NCI-H1694 treated with DMSO at 0.1 percent for 48 hours (cell line): ENCODE measurements around the gene TMIGD3.

ENCODE experiments used
- DNase-seq: peaks from one replicate; lab custom pipeline; 2025; lab: John Stamatoyannopoulos, UW

TMIGD3 gene

DNA sequence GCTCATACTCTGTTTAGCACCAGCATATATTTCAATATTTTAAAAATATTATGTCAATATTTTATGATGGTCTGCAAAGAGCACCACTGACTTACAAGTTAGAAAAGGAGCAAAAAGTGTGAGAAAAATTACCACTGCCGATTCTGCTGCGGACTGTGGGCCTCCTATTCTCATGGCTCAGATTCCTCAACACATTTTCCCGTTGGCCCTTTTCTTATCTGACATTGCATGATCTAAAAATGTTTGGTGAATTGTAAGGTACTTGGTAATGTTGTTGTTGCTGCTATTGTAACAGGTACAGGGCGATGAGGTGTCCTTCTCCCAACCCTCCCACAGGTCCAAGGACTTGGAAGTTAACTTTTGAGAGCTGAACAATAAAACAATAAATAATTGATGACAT, 28.9 kb downstream of the TMIGD3 start:
- DNase-seq = no peak

- no peak for DNase-seq
These were observed 29.3 kb downstream of the TMIGD3 start for GRCh38 chr1:111474106-111474505.

DNA sequence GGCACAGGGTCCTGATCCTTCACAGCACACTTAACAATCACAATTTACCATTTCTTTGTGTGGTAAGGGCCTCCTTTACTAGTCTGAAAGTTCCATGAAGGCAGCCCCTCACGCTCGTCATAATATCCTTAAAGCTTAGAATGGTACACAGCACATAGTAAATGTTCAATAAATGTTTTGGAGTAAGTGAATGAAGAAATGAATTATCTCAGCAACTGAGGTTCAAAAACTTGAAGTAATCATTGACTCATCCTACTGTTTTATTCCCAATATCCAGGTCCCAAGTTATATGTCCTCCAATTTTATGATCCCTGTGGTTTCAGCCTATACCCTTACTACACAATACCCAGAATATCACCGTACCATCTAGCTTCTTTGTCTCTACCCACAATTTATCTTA, 31.9 kb downstream of the TMIGD3 start:
- no peak for DNase-seq

DNA sequence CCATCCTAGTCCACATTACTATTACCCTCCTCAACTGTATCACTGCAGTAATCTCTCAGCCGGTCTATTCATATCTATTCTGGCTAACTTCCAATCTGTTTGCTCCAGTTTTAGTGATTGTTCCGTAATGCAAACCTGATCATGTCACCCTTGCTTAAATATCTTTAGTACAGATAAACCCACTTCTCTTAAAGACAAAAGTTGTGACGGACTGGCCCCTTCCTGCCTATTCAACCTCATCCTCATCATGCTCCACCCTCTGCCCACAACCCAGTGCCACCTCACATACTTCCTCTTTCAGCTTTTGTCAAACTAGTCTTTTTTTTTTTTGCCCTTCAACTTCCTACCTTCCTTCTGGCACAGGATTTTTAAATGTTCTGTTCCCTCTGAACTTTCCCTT, 32.4 kb downstream of the TMIGD3 start:
- DNase-seq = no peak

DNA sequence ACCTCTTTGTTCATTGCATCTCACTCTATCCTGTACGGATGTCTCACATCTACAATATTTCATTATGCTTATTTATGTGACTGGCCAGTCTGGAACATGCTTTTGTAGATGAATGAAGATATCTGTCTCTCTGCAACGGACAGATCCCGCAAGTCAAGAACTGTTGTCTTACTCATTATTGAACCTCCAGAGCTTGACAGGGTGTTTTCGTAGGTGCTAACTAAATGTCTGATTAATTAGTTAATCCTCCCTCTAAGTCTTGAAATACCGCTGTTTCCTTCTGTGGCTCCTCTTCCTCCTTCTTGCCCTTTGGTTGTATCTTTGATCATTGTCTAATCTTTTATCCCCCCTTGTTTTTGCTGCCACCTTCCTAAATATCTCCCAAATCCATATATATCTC, 32.8 kb downstream of the TMIGD3 start:
- DNase-seq = no peak

GRCh38 chr1:111469539-111469938, 33.9 kb downstream of the TMIGD3 start:
- DNase-seq = no peak

DNA sequence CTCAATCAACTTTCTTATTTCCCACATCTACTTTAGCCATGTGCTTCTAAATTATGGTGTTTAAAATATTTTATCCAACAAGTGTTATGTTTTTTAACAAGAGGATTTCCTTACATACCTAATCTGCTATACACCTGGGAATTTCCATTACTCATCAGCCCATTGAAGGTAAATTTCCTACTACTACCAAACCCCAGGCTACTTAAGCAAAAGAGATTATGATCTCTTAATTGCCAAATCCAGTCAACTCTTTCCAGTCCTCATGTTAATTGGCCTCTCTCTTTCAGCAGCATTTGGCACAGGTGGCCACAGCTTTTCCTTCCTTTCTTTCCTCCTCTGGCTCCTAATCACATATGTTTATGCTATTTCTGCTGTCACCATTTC, 34.7 kb downstream of the TMIGD3 start:
- no peak for DNase-seq

GRCh38 chr1:111467865-111468716, 35.3 kb downstream of the TMIGD3 start:
- no peak for DNase-seq

DNA sequence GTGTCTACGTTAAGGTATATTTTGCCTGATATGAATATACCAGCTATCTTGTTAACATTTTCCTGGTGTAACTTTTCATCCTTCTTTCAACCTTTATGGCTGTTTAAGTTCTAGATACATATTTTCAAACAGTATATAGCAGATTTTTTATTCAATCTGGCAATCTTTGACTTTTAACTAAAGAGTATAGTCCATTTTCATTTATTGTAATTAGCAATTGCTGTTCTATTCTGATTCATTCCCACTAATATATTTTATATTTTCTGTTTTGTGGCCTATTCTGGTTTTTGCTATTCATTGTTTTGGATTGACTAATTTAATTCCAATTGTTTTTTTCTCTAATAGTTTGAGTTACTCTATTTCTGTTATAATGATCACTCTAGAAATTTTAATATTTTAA, 37.0 kb downstream of the TMIGD3 start:
- no peak for DNase-seq

DNA sequence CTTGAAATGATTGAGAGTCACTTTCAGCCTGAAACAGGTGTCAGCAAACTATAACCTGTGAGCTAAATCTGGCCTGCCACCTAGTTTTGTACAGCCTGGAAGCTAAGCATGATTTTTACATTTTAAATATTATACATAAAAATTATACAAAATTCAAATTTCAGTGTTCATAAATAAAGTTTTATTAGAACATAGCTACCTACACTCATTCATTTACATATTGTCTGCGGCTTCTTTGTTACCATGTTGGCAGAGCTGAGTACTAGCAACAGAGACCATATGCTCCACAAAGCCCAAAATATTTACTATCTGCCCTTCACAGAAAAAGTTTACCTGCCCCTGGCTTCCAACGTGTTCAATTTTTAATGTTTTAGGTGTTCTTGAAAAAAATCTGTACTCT, 37.7 kb downstream of the TMIGD3 start:
- DNase-seq = no peak

GRCh38 chr1:111463029-111463683, 40.3 kb downstream of the TMIGD3 start:
- no peak for DNase-seq

- no peak for DNase-seq
These were observed 40.9 kb downstream of the TMIGD3 start for GRCh38 chr1:111462370-111463028.

DNA sequence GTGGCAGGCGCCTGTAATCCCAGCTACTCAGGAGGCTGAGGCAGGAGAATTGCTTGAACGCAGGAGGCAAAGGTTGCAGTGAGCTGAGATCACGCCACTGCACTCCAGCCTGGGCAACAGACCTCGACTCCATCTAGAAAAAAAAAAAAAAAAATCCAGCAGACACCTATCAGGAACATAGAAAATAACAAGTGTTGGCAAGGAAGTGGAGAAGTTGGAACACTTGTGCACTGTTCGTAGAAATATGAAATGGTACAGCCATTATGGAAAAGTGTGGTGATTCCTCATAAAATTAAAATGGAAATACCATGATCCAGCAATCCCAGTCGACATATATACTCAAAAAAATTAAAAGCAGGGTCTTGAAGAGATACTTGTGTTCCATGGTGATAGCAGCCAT, 41.7 kb downstream of the TMIGD3 start:
- DNase-seq = no peak

DNA sequence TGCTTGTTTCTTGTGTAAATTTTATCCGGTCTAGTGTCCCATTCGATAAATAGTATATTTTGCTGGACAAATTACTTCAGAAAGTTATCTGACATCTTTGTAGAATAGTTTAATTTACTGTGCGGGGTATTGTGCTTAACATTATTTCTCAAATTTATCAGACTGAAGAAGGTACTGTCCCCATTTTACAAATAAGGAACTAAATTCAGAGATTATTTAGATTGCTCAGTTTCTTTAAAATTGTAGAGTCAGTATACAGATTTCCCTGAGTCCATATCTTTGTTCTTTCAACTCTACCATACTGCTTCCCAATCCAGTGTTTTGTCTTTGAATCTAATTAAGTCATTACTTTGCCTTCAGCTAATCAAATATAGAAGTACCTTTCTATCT, 47.8 kb downstream of the TMIGD3 start:
- no peak for DNase-seq

GRCh38 chr1:111454859-111455641, 48.4 kb downstream of the TMIGD3 start:
- DNase-seq = no peak

DNA sequence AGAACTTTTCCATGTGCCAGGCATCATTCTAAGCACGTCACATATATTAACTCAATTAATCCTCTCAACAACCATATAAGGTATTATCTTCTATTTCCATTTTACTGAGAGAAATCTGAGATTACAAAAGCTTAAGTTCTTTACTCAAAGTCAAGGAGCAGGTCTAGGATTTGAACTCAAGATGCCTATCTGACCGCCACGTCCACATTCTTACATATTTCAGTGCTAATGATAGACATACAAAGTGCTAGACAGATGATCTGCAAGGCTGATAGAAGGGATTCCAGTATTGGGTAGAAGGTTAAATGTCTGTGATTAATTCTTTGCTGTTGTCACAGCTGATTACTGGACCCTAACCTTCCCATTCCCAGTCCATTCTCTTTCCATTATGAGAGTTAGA, 49.7 kb downstream of the TMIGD3 start:
- DNase-seq = no peak

GRCh38 chr1:111452581-111452980, 50.9 kb downstream of the TMIGD3 start:
- DNase-seq = no peak

GRCh38 chr1:111450185-111450584, 53.2 kb downstream of the TMIGD3 start:
- DNase-seq = no peak

DNA sequence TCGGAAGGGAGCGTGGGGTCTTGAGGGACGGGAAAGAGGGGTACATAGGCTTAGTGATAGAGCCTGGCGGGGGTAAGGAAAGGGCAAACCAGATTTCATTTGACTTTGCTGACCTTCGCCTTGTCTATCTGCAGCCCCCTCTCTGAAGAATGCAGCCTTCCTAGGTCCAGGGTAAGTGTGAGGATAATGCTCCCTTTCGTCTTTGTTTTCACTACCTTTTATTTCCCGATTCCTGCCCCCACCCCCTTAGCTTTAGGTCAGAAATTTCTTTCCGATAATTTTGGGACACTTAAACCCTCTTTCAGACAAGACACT, 53.8 kb downstream of the TMIGD3 start:
- DNase-seq = no peak

DNA sequence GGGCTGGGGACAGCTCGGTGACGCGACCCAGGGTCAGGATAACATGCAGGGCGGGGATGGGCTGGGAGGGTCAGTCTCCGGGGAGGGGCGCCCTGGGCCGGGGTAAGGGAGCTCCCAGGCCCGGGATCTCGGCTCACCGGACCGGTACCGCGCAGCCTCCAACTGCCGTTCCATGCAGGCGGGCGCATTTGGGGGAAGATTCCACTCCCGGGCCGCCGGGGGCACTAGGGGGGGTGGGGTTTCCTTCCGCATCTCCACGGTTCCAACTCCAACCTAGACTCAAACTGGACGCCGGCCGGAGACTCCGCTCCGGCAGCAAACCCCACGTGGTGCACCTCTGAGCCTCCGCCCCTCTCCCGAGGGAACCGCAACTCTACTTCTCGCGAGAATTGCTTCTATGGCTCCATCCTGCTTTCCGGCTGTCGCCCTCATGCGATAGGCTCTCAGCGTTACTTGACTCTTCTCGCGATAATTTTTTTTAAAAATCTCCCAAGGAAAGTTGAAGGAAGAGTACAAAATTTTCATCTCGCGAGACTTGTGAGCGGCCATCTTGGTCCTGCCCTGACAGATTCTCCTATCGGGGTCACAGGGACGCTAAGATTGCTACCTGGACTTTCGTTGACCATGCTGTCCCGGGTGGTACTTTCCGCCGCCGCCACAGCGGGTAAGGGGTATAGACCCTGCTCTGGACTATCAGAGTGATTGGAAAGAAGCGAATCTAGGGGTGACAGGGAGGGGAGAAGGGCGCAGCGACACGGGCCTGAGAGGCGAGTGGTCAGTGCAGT, 54.3 kb downstream of the TMIGD3 start, which contains the start of the genes ATP5PB and WDR77:
Gene ATP5PB, plus strand, starts transcription at position 547 of the 785 bp plus-strand sequence. Its CDS starts 78 bp downstream, at position 625.
Gene WDR77, minus strand, starts transcription at position 339 of the 785 bp plus-strand sequence. Its CDS starts 87 bp downstream, at position 252.
- DNase-seq = peak; percentile 99

DNA sequence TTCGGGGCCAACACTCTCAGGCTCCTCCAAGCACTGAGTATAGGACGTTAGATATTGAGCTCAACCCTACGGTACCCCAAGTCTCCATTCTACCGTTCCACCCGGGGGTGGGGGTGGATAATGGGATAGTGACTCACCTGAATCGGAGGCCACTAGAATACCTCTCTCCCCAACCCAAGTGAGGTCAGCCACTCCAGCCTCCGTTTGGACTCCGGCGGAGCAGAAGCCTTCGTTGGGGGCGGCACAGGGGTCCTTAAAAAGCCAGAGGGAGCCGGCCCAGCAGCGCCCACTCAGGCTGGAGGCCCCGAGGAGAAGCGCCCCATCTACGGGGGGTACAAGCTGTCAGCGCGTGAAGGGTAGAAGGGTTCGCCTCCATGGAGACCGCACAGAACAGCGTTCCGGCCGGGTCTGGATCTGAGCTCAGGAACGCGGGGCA, 54.9 kb downstream of the TMIGD3 start:
- DNase-seq = no peak
